PC-9 (cell line): ENCODE data around the gene PROKR1. TPM values are rescaled to one million over a fixed set of nuclear protein-coding genes. Genes with fewer than 3 reads are reported as not detected.
"Not testable (repeated sequence)": the region's sequence is repeated elsewhere in the genome, so short reads cannot be mapped to it uniquely, and the experiment has no call there.

Source experiments
- BruUV-seq: library from RNA; stranded (reverse); fragments of 400-500 nt; replicated peaks from 2 replicates; lab custom pipeline; 2021; lab: Mats Ljungman, UMichigan
- CTCF ChIA-PET: fragments of 300-600 bp; sonication (Branson Sonifier 250); formaldehyde crosslinking; loops from one replicate; lab custom pipeline; 2022; ENCODE audit warnings: antibody characterized with exemption; lab: Charles Lee
- POLR2A ChIA-PET: fragments of 300-600 bp; sonication (Branson Sonifier 250); formaldehyde crosslinking; loops from one replicate; lab custom pipeline; 2022; ENCODE audit warnings: antibody characterized with exemption; ENCODE audit not compliant: unreplicated experiment; lab: Charles Lee
- DNase-seq, 2 experiments: peaks; one replicate each; pipeline versions ENCODE4 v3.0.0 to v3.0.0-alpha.2; 2015 to 2022; ENCODE audit warnings: mixed read lengths in 1 of 2
- H2AFZ ChIP-seq: fragments of 200-600 bp; sonication (generic); 2 replicates; pipeline ENCODE4 v1.8.1; 2017; ENCODE audit warnings: antibody characterized with exemption
- H3F3A ChIP-seq: fragments of 200-600 bp; sonication (generic); 2 replicates; pipeline ENCODE4 v1.8.1; 2017; ENCODE audit warnings: antibody characterized with exemption, mild to moderate bottlenecking, low read depth; ENCODE audit not compliant: insufficient read depth
- H3K27ac ChIP-seq: fragments of 200-600 bp; sonication (generic); 2 replicates; pipeline ENCODE4 v1.6.1; 2016; ENCODE audit warnings: mixed run types
- H3K27me3 ChIP-seq: fragments of 200-600 bp; sonication (generic); 2 replicates; pipeline ENCODE4 v1.6.1; 2016; ENCODE audit warnings: low read depth, mixed run types; ENCODE audit not compliant: insufficient read depth
- H3K36me3 ChIP-seq: fragments of 200-600 bp; sonication (generic); 2 replicates; pipeline ENCODE4 v1.6.1; 2016; ENCODE audit warnings: low read depth, mixed run types
- H3K4me1 ChIP-seq: fragments of 200-600 bp; sonication (generic); replicated peaks from 2 replicates; pipeline ENCODE4 v1.6.1; 2016; ENCODE audit warnings: mixed run types; ENCODE audit not compliant: insufficient read depth
- H3K4me2 ChIP-seq: fragments of 200-600 bp; sonication (generic); 2 replicates; pipeline ENCODE4 v1.6.1; 2017; ENCODE audit warnings: mixed run types
- H3K4me3 ChIP-seq: fragments of 200-600 bp; sonication (generic); 2 replicates; pipeline ENCODE4 v1.6.1; 2016; ENCODE audit warnings: mixed run types
- H3K79me2 ChIP-seq: fragments of 200-600 bp; sonication (generic); 2 replicates; pipeline ENCODE4 v1.6.1; 2017; ENCODE audit warnings: low read depth, mixed run types
- H3K9me2 ChIP-seq: fragments of 200-600 bp; sonication (generic); 2 replicates; pipeline ENCODE4 v1.8.1; 2017; ENCODE audit warnings: mild to moderate bottlenecking; ENCODE audit not compliant: insufficient read depth
- H3K9me3 ChIP-seq: fragments of 200-600 bp; sonication (generic); 2 replicates; pipeline ENCODE4 v1.8.1; 2016; ENCODE audit warnings: low read depth; ENCODE audit not compliant: insufficient read depth
- H4K20me1 ChIP-seq: fragments of 200-600 bp; sonication (generic); 2 replicates; pipeline ENCODE4 v1.8.1; 2017; ENCODE audit not compliant: insufficient read depth
- EZH2 ChIP-seq: fragments of 200-600 bp; sonication (generic); IDR thresholded peaks from 2 replicates; pipeline ENCODE4 v1.8.0; 2017; ENCODE audit warnings: antibody characterized with exemption, low read depth
- intact Hi-C: fragments of 100-400 bp; cut with micrococcal nuclease; formaldehyde crosslinking; loops from one replicate; pipeline ENCODE4 v1.10.0; 2022; ENCODE audit not compliant: unreplicated experiment
- total RNA-seq: library from RNA; stranded (reverse); gene quantifications from 2 replicates; pipeline ENCODE4 v1.2.3, GENCODE V29; 2021
- TF ChIP-seq, protein P1 (sequence below): fragments of 200-600 bp; sonication (generic); conservative IDR thresholded peaks from 2 replicates; pipeline ENCODE4 v1.6.1; 2017; ENCODE audit warnings: mixed run types, antibody characterized with exemption, mild to moderate bottlenecking, moderate library complexity

PROKR1 gene
- total RNA-seq, 1 experiment from 2014 or later = not detected

DNA sequence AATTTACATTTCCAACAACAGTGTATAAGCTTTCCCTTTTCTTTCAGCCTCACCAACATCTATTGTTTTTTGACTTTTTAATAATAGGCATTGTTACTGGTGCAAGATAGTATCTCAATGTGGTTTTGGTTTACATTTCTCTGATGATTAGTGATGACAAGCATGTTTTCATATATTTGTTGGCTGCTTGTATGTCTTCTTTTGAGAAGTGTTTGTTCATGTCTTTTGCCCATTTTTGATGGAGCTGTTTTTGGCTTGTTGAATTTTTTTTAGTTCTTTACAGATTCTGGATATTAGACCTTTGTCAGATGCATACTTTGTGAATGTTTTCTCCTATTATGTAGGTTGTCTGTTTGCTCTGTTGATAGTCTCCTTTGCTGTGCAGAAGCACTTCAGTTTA is 32.1 kb downstream of the PROKR1 start:
- no TSS peak for BruUV-seq
- no peak overlapping the region for H2AFZ ChIP-seq
- no peaks in the 10 kb centered on the region for H3K79me2 ChIP-seq
- H3K4me3 ChIP-seq = no peak overlapping the region
- no peak overlapping the region for H3K4me2 ChIP-seq
- POLR2A ChIA-PET = no interaction called here
- no peak for DNase-seq
- no peak overlapping the region for H3K27ac ChIP-seq
- intact Hi-C loops = no loop called here
- no peaks in the 10 kb centered on the region for H3K4me1 ChIP-seq
- CTCF ChIA-PET = no interaction called here
- H3F3A ChIP-seq = no peaks in the 10 kb centered on the region
- no peaks in the 10 kb centered on the region for H3K27me3 ChIP-seq
- TF ChIP-seq EZH2 = no peak
- no peaks in the 10 kb centered on the region for H3K9me3 ChIP-seq
- no peaks in the 10 kb centered on the region for H3K9me2 ChIP-seq
- H3K36me3 ChIP-seq = no peaks in the 10 kb centered on the region
- H4K20me1 ChIP-seq = no peaks in the 10 kb centered on the region

DNA sequence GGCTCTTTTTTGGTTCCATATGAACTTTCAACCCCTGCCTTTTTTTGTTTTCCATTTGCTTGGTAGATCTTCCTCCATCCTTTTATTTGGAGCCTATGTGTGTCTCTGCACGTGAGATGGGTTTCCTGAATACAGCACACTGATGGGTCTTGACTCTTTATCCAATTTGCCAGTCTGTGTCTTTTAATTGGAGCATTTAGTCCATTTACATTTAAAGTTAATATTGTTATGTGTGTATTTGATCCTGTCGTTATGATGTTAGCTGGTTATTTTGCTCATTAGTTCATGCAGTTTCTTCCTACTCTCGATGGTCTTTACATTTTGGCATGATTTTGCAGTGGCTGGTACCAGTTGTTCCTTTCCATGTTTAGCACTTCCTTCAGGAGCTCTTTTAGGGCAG is 34.5 kb downstream of the PROKR1 start:
- DNase-seq, BruUV-seq, H3K36me3 ChIP-seq, CTCF ChIA-PET, H3K79me2 ChIP-seq, H3K27me3 ChIP-seq, H3K4me2 ChIP-seq, H3K9me3 ChIP-seq, H3K9me2 ChIP-seq, intact Hi-C loops, POLR2A ChIA-PET, H2AFZ ChIP-seq, H3F3A ChIP-seq, H3K27ac ChIP-seq, H3K4me1 ChIP-seq, H4K20me1 ChIP-seq, H3K4me3 ChIP-seq: not testable (repeated sequence)

DNA sequence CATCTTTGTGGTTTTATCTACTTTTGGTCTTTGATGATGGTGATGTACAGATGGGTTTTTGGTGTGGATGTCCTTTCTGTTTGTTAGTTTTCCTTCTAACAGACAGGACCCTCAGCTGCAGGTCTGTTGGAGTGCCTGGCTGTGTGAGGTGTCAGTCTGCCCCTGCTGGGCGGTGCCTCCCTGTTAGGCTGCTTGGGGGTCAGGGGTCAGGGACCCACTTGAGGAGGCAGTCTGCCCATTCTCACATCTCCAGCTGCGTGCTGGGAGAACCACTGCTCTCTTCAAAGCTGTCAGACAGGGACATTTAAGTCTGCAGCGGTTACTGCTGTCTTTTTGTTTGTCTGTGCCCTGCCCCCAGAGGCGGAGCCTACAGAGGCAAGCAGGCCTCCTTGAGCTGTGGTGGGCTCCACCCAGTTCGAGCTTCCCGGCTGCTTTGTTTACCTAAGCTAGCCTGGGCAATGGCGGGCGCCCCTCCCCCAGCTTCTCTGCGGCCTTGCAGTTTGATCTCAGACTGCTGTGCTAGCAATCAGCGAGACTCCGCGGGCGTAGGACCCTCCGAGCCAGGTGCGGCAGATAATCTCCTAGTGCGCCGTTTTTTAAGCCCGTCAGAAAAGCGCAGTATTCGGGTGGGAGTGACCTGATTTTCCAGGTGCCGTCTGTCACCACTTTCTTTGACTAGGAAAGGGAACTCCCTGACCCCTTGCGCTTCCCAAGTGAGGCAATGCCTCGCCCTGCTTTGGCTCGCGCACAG is 36.0 kb downstream of the PROKR1 start:
- H3K27me3 ChIP-seq, CTCF ChIA-PET, H3K27ac ChIP-seq, H3K9me3 ChIP-seq, H3K4me2 ChIP-seq, H3K4me3 ChIP-seq, POLR2A ChIA-PET, H3K9me2 ChIP-seq, H3K36me3 ChIP-seq, H3K79me2 ChIP-seq, BruUV-seq, H4K20me1 ChIP-seq, H3F3A ChIP-seq, H3K4me1 ChIP-seq, H2AFZ ChIP-seq, intact Hi-C loops: not testable (repeated sequence)
- DNase-seq = peak in 1 of 2 experiments; percentile 3

DNA sequence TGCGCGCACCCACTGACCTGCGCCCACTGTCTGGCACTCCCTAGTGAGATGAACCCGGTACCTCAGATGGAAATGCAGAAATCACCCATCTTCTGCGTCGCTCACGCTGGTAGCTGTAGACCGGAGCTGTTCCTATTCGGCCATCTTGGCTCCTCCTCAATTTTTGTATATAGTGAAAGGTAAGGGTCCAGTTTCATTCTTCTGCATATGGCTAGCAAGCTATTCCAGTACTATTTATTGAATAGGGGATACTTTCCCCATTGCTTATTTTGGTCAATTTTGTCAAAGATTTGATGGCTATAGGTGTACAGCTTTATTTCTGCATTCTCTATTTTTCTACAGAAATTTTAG is 36.5 kb downstream of the PROKR1 start:
- CTCF ChIA-PET, H3K79me2 ChIP-seq, H3K9me2 ChIP-seq, H3K27me3 ChIP-seq, H3K4me3 ChIP-seq, H3K27ac ChIP-seq, BruUV-seq, H3F3A ChIP-seq, H3K36me3 ChIP-seq, DNase-seq, H2AFZ ChIP-seq, POLR2A ChIA-PET, H3K9me3 ChIP-seq, H4K20me1 ChIP-seq, intact Hi-C loops, H3K4me1 ChIP-seq, H3K4me2 ChIP-seq: not testable (repeated sequence)

DNA sequence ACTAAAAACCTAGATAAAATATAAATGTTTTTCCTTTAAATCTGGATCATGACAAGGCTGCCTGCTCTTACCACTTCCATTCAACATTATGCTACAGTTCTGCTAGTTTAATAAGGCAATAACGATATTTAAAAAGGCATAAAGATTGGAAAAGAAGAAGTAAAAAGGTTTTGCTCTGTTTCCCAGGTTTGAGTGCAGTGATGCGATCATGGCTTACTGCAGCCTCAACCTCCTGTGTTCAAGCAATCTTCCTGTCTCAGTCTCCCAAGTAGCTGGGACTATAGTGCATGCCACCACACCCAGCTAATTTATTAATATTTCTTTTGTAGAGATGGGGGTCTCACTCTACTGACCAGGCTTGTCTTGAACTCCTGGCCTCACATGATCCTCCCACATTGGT is 40.8 kb downstream of the PROKR1 start:
- POLR2A ChIA-PET = no interaction called here

More for the DNA sequence above, 40.8 kb downstream of the PROKR1 start:
- Histone ChIP-seq H3F3A (no peaks in the 10 kb centered on the region), H3K4me1 (no peaks in the 10 kb centered on the region), H3K4me3 (no peak overlapping the region), H2AFZ (no peak overlapping the region), H3K27me3 (no peaks in the 10 kb centered on the region), H3K4me2 (no peak overlapping the region), H3K9me3 (no peaks in the 10 kb centered on the region), H3K27ac (no peak overlapping the region), H4K20me1 (no peaks in the 10 kb centered on the region; the same call in 1 of the 2 replicates), H3K79me2 (no peaks in the 10 kb centered on the region), H3K9me2 (no peaks in the 10 kb centered on the region), H3K36me3 (no peaks in the 10 kb centered on the region)
- intact Hi-C loops = no loop called here
- no TSS peak for BruUV-seq
- no peak for DNase-seq
- CTCF ChIA-PET = no interaction called here
- no peak for TF ChIP-seq EZH2
- TF ChIP-seq, protein P1, sequence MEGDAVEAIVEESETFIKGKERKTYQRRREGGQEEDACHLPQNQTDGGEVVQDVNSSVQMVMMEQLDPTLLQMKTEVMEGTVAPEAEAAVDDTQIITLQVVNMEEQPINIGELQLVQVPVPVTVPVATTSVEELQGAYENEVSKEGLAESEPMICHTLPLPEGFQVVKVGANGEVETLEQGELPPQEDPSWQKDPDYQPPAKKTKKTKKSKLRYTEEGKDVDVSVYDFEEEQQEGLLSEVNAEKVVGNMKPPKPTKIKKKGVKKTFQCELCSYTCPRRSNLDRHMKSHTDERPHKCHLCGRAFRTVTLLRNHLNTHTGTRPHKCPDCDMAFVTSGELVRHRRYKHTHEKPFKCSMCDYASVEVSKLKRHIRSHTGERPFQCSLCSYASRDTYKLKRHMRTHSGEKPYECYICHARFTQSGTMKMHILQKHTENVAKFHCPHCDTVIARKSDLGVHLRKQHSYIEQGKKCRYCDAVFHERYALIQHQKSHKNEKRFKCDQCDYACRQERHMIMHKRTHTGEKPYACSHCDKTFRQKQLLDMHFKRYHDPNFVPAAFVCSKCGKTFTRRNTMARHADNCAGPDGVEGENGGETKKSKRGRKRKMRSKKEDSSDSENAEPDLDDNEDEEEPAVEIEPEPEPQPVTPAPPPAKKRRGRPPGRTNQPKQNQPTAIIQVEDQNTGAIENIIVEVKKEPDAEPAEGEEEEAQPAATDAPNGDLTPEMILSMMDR = no peak
